ENCODE results near the gene EI24.

The EI24 gene

DNA sequence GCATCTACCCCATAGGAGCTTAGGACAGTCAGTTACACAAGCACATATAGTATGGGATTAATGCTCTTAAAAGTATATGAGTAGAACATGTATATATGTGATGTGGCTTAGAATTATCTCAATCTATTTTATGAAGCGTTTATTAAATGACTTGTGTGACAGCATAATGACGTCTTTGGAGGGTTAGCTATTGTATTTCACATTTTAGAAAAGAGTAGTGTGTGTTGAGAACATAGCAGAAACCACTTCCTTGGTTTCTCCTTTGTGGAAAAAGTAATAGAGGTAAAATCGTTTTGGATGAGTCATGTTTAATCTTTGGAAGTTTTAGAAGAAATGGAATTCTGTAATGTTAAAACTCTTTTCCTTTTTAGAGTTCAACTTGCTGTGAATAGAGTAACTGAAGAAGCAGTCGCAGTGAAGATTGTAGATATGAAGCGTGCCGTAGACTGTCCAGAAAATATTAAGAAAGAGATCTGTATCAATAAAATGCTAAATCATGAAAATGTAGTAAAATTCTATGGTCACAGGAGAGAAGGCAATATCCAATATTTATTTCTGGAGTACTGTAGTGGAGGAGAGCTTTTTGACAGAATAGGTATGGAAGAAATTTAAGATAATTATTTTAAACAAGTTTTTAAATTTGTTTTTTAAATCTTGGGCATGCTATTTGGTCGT, 58.1 kb downstream of the EI24 start:
- DNase-seq (ENCODE audit: low spot score): no peak
